G401 (cell line): ENCODE data around the gene FAAP20. TPM values are rescaled to one million over a fixed set of nuclear protein-coding genes. Genes with fewer than 3 reads are reported as not detected.

Experiments used
- DNase-seq: peaks from one replicate; pipeline ENCODE4 v3.0.0-alpha.2; 2015; ENCODE audit warnings: low spot score
- in situ Hi-C: cut with HindIII; loops from 2 replicates; pipeline ENCODE4 v1.10.0; 2016; ENCODE audit warnings: low sequenced_read_pairs, mixed read lengths
- total RNA-seq: library from RNA; depleted of rRNA; stranded (reverse); fragments of >200 nt; shearing (Covaris generic); gene quantifications from 2 replicates; pipeline ENCODE4 v1.2.3, GENCODE V29; 2014

The FAAP20 gene
- total RNA-seq, 1 experiment from 2014 or later: 79.9 TPM

- in situ Hi-C loops: no loop called here
- DNase-seq: no peak
These were observed 9.6 kb downstream of the FAAP20 start for GRCh38 chr1:2184934-2185333.

- no peak for DNase-seq
- in situ Hi-C loops: no loop called here
These were observed 10.0 kb downstream of the FAAP20 start for GRCh38 chr1:2184531-2184930.

GRCh38 chr1:2183937-2184334 lies 10.6 kb downstream of the FAAP20 start:
- in situ Hi-C loops: no loop called here
- DNase-seq: peak; percentile 92

DNA sequence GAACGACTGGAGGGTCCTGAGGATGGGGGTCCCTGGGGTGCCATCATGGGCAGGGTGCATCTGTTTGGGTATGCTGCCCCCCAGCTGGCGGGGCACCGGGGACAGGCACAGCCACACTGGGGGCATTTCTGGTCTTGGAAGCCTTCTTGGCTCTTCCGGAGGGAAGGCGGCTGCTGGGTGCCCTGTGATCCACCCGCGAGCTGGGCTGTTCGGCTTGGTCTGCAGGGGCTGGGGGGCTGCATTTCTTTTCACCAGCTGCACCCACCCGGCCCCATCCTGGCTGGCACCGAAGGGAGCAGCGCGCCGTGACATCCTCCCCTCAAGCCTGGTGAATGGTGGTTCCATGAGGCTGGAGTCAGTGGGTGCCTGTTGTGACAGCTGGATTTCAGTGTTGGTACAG lies 12.2 kb downstream of the FAAP20 start:
- DNase-seq: no peak
- in situ Hi-C loops: no loop called here

DNA sequence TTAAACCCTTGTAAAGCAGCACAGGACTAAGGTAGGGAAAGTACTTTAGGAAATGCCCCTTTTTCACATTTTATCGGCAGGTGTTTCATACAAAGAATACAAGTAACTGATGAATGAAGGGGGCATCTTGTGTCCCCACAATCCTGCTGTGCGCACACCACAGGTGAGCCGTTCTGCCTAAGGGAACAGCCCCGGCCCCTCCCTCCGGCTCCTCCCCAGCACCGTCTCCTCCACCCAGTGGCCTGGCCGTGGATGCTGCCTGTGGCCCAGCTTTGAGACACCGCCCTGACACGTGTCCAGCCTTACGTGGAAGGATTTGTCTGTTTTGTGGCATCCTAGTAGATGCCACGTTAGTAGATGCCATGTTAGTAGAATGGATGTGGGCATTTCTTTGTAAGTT lies 12.8 kb downstream of the FAAP20 start:
- in situ Hi-C loops: no loop called here
- no peak for DNase-seq

DNA sequence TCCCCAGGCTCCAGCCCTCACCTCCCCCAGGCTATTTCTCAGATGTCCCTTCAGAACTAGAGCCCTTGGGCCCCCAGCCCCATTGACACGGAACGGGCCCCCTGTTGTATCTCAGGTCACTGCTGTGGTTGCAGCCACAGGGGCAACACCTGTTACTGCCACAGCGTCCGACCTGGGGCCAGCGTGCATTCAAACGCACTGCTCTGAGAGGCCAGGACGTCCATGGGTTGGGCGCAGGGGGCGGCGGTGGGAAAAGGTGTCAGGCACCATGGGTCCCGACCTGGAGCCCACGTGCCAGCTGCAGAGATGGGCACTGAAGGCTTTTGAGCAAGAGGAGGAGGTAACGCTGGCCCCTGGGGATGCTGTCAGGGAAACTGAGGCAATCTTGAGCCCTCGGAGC lies 13.3 kb downstream of the FAAP20 start:
- DNase-seq: no peak
- in situ Hi-C loops: no loop called here

- in situ Hi-C loops: no loop called here
- DNase-seq: no peak
These were observed 14.0 kb downstream of the FAAP20 start for GRCh38 chr1:2180297-2181245.

- in situ Hi-C loops: no loop called here
- peak; percentile 61 for DNase-seq
These were observed 15.1 kb downstream of the FAAP20 start for GRCh38 chr1:2179283-2180013.

DNA sequence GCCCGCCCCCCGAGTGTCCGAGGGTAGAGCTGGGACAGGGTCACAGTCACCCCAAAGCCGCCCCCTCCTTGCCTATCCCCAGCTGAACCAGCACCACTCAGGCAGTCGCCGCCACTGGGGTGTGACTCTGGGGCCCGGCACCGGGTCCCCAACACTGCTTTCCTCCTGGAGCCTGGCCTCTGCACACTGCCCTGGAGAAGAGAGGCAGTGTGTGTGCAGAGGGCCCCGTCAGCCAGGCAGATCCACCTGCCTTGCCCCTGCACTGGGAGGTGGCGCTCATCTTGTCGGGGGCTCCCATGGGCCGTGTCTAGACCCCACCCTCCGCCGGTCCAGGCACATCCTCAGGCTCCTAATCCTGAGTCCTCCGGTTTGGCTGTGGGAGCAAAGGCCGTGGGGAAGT lies 15.7 kb downstream of the FAAP20 start:
- in situ Hi-C loops: no loop called here
- DNase-seq: no peak

GRCh38 chr1:2177946-2178538 lies 16.5 kb downstream of the FAAP20 start:
- no peak for DNase-seq
- in situ Hi-C loops: no loop called here

- in situ Hi-C loops: no loop called here
These were observed 17.0 kb downstream of the FAAP20 start for GRCh38 chr1:2177541-2177940.

DNA sequence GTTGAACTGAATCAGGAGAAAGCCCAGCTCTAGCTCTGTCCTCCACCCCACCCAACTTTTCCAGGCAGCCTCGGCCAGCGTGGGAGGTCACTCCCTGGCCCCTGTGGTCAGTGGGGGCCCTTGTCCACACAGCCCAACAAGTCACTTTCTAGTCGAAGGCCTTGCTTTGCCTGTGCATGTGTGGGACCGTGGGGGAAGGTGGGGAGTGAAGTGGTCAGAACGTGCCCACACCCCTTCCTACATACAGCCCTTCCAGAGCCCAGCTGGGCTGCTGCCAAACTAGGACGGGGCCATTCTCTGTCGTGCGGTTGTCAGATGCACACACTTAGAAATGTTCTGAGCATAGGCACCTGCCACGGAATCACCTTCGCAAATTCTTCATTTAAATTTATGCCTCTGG lies 18.0 kb downstream of the FAAP20 start:
- in situ Hi-C loops: no loop called here
- no peak for DNase-seq

More at GRCh38 chr1:2177541-2177940, 17.0 kb downstream of the FAAP20 start:
- no peak for DNase-seq

DNA sequence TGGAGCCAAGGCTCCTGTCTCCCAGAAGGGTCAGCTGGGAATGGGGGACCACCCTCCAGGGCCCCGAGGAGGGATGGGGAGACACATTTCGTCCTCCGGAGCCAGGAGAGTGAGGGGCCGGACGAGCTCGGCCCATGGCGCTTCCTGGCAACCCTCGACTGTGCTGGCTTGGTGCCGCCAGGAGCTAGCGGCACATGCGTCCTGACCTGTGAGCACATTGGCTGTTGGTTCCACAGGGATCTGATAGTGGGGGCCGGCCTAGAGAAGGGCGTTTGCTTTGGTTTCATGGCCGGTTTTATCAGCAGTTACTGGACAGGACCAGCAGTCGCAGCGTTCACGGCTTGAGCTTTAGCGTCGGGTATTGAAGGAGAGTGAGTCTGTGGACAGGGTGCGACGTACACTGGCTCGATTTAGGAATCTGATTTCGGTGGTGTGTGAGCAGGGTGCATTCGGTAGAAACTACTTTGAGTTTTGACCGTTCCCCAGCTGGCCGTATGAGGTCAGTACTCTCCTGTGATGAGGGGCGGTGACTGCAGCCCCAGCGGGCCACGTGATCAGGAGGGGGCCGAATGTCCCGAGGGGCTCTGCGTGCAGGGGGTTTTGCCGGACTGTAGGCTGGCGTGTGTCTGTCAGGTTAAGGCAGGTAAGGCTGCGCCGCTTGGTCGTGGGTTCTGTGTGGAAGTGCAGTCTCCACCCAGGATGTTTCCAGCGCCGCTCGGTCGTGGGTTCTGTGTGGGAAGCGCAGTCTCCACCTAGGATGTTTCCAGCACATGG lies 18.7 kb downstream of the FAAP20 start:
- DNase-seq: no peak
- in situ Hi-C loops: no loop called here

GRCh38 chr1:2175055-2175414 lies 19.5 kb downstream of the FAAP20 start:
- in situ Hi-C loops: no loop called here
- DNase-seq: no peak

- in situ Hi-C loops: no loop called here
- peak; percentile 87 for DNase-seq
These were observed 20.1 kb downstream of the FAAP20 start for GRCh38 chr1:2174348-2175054.

- DNase-seq: no peak
- in situ Hi-C loops: no loop called here
These were observed 20.8 kb downstream of the FAAP20 start for GRCh38 chr1:2173546-2174347.

DNA sequence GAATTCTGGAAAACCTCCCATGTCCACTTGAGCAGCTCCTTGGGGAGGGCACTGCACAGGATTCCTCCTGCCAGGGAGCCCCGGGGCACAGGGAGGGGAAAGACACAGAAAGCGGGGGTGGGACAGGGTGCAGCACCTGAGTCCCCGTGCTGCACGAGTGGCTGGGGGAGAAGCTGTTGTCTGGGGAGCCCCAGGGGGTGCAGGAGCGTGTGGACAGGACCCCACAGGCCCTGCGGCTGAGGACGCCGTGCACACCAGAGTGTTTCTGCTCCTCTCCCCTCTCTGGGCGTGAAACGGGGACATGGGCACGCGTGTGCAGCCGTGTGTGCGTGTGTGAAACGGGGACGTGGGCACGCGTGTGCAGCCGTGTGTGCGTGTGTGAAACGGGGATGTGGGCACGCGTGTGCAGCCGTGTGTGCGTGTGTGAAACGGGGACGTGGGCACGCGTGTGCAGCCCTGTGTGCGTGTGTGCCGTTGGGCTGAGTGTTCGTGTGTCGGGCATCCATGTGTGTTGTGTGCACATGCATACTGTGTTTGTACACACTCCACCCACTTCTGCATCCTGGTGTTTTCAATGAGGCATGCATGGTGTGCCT lies 21.9 kb downstream of the FAAP20 start:
- in situ Hi-C loops: no loop called here
- DNase-seq: no peak

DNA sequence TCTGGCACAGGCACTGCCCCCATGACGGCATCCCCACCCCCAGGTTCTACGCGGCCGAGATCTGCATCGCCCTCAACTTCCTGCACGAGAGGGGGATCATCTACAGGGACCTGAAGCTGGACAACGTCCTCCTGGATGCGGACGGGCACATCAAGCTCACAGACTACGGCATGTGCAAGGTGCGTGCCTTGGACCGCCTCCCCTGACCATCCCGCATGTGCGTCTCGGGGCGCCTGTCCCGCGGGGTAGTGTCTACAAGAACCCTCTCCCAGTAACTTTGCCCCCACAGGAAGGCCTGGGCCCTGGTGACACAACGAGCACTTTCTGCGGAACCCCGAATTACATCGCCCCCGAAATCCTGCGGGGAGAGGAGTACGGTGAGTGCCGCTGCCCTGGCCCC lies 22.6 kb downstream of the FAAP20 start:
- in situ Hi-C loops: no loop called here
- no peak for DNase-seq
